NCI-H2227 (cell line): ENCODE data around the gene CDH4.

Source experiments
- DNase-seq: peaks from one replicate; lab custom pipeline; 2025; ENCODE audit not compliant: unreplicated experiment; lab: John Stamatoyannopoulos, UW

Gene CDH4

GRCh38 chr20:61678437-61678836 is 426.4 kb downstream of the CDH4 start:
- DNase-seq, result no peak

- DNase-seq, result no peak
Observed at GRCh38 chr20:61679473-61679872, 427.4 kb downstream of the CDH4 start.

GRCh38 chr20:61680096-61680495 is 428.0 kb downstream of the CDH4 start:
- DNase-seq, result no peak

DNA sequence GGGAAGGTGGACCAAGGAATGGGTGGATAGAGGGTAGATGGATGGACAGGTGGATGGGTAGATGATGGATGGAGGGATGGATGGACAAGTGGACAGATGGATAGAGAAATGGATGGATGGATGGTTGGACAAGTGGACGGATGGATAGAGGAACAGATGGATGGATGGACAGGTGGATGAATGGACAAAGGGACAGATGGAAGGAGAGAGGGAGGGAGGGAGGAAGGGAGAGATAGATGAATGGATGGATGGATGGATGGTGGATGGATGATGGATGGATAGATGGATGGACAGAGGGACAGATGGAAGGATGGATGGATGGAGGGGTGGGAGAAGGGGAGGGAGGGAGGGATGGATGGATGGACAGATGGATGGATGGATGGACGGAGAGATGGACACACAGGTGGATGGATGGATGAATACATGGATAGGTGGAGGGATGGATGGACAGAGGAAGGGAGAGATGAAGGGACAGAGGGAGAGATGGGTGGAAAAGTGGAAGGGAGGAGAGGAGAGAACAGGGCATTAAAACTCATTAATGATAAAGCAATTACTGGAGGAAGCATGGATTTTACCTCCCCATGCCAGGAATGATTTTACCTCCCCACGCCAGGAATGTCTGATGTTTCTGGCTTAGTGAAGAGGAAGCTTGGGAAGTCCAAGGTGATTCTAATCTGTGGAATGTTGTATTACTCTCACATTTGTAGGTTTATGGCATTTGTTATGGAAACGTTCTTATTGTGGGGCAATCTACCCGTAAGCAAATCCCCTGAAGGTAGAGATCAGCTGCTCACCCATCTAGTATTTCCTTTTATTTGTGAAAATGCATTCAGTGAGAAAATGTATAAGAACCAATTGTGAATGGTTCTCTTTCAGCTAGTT is 430.3 kb downstream of the CDH4 start:
- no peak for DNase-seq

GRCh38 chr20:61682996-61683681 is 431.1 kb downstream of the CDH4 start:
- DNase-seq, result no peak

DNA sequence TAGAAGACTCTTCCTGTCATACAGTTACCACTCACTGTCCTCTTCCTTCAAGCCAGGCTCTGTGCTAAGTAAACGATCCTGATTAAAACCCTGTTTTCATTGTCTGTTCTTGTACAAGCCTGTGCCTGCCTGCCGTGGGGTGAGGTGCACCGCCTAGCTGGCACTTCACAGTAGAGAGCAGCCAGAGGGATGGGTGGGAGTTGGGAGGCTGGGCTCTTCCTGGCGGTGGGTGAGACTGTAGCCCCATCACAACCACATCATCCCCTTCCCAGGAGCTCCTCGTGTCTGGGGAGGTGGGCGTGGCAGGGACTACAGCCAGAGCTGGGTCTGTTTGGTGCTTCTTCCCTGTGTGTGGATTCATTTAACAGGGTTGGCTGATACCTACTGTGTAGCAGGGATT is 431.7 kb downstream of the CDH4 start:
- DNase-seq, result peak; percentile 25

DNA sequence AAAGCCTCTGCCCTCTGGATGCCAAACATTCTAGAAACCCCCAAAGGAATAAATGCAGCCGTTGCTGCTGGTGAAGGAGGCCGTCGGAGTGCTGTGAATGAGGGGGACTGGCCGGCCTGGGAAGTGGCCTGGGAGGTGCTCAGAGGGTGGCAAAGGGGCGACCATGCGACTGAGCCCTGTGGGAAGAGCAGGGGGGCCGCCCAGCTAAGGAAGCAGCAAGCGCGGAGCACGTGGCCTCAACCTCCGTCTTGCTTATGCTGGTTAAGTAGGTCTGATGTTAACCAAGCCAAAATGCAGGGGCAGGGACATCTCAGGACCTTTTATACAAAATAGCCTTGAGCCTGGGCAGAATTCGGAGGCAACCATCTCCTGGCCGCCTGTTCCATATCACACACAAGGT is 432.1 kb downstream of the CDH4 start:
- no peak for DNase-seq

GRCh38 chr20:61684583-61685235 is 432.6 kb downstream of the CDH4 start:
- no peak for DNase-seq

DNA sequence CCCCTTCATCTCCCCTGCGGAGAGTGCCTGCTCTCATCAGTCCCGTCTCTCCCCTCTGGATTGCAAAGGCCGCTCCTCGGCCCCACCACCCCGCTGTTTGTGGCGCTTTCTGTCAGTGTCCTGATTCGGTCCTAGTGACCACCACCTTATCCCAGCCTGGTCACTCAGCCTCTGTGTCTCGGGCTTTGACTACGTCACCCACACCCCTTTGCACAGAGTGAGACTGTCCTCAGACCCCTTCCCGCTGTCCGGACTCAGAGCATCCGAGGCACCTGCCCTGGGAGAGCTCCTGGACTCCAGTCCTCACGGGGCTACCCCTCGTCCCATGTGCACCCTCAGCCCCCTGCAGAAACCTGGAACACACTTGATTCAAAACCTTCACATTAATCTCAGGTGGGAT is 433.4 kb downstream of the CDH4 start:
- no peak for DNase-seq

GRCh38 chr20:61686051-61686936 is 434.2 kb downstream of the CDH4 start:
- no peak for DNase-seq

GRCh38 chr20:61688411-61688810 is 436.4 kb downstream of the CDH4 start:
- no peak for DNase-seq

GRCh38 chr20:61690150-61690549 is 438.1 kb downstream of the CDH4 start:
- no peak for DNase-seq

DNA sequence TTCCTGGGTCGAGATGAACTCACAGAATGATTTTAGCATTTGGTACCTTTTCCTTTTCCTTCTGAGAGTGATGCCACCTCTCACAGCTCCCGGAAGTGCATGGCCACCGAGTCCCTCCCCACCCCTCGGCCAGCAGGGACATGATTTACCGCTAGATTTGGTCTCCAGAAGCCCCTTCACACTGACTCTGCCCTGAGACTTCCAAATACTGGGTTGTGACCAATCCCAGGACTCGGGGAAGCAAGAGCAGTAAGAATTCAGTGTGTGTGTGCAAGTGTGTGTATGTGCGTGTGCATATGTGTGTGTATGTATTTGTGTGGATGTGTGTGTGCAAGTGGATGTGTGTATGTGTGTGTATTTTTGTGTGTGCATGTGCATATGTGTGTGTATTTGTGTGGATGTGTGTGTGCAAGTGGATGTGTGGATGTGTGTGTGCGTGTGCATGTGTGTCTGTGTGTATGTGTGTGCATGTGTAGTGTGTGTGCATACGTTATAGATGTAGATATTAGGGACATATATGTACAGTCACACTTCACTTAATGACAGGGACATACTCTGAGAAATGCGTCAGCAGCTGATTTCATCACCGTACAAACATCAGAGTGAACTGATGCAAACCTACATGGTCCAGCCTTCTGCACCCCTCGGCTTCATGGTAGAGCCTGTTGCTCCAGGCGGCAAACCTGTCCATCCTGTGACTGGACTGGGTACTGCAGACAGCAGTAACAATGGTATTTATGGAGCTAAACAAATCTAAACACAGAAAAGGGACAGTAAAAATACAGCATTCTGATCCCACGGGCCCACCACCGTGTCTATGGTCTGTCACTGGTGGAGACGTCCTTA is 439.2 kb downstream of the CDH4 start:
- no peak for DNase-seq

DNA sequence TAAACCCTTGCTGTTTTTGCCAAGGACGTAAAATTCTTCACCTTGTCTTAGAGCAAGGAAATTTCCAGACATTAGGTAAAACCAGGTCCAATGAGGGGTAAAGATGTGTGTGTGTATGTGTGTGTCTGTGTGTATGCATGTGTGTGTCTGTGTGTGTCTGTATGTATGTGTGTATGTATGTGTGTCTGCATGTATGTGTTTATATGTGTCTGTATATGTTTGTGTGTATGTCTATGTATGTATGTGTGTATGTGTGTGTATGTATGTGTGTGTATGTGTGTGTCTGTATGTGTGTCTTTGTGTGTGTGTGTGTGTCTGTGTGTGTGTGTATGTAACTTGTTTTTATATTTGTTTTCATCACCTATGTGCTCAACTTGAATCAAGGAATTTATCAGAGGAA is 439.9 kb downstream of the CDH4 start:
- no peak for DNase-seq

DNA sequence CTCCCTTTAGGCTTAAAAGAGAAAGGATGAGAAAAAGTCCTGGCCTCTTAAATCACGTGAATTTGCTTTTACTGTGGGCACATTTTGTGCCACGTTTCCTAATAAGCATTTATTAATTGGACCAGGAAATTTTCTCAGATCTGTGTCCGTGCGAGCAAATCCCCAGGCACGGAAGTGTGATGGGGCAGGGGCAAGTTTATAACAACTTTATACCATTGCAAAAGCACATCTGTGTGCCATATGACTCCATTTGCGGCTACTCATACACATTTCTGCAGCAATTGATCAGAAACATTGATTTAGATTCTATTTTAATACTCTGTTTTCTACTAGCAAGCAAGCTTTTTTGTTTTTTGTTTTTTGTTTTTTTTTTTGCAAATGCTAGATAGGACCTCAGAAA is 440.4 kb downstream of the CDH4 start:
- no peak for DNase-seq

DNA sequence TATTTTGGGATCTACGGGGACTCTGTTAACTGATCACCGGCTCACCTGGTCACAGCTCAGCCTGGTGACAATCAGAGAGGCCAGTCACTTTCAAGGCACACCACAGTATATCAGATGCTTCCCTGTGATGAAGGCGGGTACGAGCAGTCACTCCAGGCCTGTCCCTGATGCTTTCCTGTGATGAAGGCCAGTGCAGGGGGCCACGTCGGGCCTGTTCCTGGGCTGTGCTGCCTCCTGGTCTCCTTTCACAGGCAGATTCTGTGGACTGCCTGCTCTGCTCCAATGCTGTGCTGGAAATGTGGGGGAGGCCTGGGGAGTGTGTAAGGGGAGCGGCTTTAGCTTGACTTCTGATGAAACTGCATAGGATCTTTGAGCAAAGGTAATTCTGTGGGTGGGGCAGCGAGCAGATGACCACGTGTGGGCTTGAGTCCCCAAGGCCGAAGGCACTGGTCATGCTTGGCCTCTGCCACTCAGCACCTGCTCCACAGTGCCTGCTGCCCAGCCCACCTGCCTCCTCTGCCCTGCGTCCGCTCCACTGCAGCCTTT is 441.1 kb downstream of the CDH4 start:
- no peak for DNase-seq

GRCh38 chr20:61694682-61695081 is 442.6 kb downstream of the CDH4 start:
- DNase-seq, result no peak

- no peak for DNase-seq
Observed at GRCh38 chr20:61695741-61696140, 443.7 kb downstream of the CDH4 start.

DNA sequence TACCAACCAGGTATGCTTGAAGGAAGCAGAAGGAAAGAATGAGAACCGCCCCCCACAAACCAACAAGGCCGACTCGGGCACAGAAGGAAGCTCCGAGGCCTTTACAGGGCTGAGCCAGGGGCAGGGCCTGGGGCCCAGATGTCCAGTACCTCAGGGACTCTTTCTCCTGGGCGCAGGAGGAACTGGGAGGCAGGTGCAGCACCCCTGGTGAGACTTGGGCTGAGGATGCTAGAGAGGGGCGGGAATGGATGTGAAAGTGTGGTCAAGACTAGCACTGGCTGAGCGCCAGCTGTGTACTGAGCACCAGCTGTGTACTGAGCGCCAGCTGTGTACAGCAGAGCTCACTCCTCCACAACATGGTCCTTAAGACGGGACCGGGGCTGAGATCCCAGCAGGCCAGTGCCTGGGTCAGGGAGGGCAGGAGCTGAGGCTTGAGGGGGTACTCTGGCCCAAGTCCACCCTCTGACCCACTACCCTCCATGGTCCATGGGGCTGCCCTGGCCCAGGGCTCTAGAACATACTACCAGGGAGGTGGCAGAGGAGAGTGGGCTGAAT is 444.2 kb downstream of the CDH4 start:
- no peak for DNase-seq
